GM12878 (cell line): ENCODE measurements around the gene DERL3. TPM values are rescaled to one million over a fixed set of nuclear protein-coding genes. Genes with fewer than 3 reads are reported as not detected.

Experiments used
- MYC ChIP-seq: IDR thresholded peaks from 2 replicates; pipeline ENCODE4 v1.6.1; 2011; ENCODE audit warnings: mild to moderate bottlenecking, low read length, moderate library complexity, inconsistent platforms; ENCODE audit not compliant: insufficient read depth, insufficient replicate concordance, insufficient read length, severe bottlenecking
- TCF12 ChIP-seq: IDR thresholded peaks from 2 replicates; pipeline ENCODE4 v1.6.1; 2011; ENCODE audit warnings: low read depth, mild to moderate bottlenecking, low read length
- polyA plus RNA-seq, 11 experiments: library from polyadenylated mRNA; depleted of rRNA in 4 of 11; unstranded in 6 of 11; stranded (reverse) in 5 of 11; fragments of >200 nt; fragmentation: Nextera tagmentation in 4 of 11; fragmentation: Illumina TruSeq in 1 of 11; extraction: Ambion mirVana in 4 of 11; extraction: Trizol in 1 of 11; gene quantifications; 1 replicate in 1 of 11; 2 replicates in 10 of 11; pipeline versions ENCODE4 v1.2.1 to v1.2.3, GENCODE V29; 2011 to 2016; ENCODE audit warnings: inconsistent platforms in 2 of 11, missing spikeins in 2 of 11, low read depth in 1 of 11
- total RNA-seq, 4 experiments: library from RNA; depleted of rRNA in 3 of 4; stranded (reverse); fragments of >200 nt in 3 of 4; fragmentation: Illumina TruSeq in 1 of 4; extraction: Trizol in 1 of 4; gene quantifications; 2 replicates each; pipeline versions ENCODE4 v1.2.1 to v1.2.3, GENCODE V29; 2013 to 2021
- TF ChIP-seq, protein P1 (sequence below): fragments of 450-650 bp; formaldehyde crosslinking; IDR thresholded peaks from 2 replicates; pipeline ENCODE4 v1.4.0; 2020; ENCODE audit warnings: mild to moderate bottlenecking, moderate library complexity
- TF ChIP-seq, protein P2 (sequence below): fragments of 150-350 bp; IDR thresholded peaks from 2 replicates; pipeline ENCODE4 v1.6.1; 2016; ENCODE audit warnings: low read depth, low read length
- TF ChIP-seq, protein P3 (sequence below): fragments of 450-650 bp; IDR thresholded peaks from 2 replicates; pipeline ENCODE4 v1.6.1; 2018; ENCODE audit warnings: mild to moderate bottlenecking, low read depth, moderate library complexity; ENCODE audit not compliant: partially characterized antibody

DERL3 gene
- total and polyA plus RNA-seq, 10 of the 15 experiments (the other 5 are each of a cell fraction or from before 2014, with no cell fraction given), result 4.1 to 52.4 (median 14.1) TPM

DNA sequence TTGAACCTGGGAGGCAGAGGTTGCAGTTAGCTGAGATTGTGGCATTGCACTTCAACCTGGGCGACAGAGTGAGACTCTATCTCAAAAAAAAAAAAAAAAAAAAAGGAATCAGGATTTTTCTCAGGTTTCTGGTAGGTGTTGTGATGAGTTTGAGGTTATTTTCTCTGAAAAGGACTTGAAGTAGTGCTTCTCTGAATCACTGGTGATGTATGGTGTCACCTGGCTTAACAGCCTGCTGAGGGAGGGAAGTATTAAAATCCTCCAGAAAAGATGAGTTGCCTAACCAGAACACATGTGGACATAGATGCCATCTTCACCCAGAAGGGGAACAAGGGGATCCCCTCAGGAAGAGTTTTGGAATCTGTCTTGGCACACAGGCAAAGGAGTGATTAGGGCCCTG is 32.0 kb downstream of the DERL3 start (continued):
- TF ChIP-seq, protein P1, sequence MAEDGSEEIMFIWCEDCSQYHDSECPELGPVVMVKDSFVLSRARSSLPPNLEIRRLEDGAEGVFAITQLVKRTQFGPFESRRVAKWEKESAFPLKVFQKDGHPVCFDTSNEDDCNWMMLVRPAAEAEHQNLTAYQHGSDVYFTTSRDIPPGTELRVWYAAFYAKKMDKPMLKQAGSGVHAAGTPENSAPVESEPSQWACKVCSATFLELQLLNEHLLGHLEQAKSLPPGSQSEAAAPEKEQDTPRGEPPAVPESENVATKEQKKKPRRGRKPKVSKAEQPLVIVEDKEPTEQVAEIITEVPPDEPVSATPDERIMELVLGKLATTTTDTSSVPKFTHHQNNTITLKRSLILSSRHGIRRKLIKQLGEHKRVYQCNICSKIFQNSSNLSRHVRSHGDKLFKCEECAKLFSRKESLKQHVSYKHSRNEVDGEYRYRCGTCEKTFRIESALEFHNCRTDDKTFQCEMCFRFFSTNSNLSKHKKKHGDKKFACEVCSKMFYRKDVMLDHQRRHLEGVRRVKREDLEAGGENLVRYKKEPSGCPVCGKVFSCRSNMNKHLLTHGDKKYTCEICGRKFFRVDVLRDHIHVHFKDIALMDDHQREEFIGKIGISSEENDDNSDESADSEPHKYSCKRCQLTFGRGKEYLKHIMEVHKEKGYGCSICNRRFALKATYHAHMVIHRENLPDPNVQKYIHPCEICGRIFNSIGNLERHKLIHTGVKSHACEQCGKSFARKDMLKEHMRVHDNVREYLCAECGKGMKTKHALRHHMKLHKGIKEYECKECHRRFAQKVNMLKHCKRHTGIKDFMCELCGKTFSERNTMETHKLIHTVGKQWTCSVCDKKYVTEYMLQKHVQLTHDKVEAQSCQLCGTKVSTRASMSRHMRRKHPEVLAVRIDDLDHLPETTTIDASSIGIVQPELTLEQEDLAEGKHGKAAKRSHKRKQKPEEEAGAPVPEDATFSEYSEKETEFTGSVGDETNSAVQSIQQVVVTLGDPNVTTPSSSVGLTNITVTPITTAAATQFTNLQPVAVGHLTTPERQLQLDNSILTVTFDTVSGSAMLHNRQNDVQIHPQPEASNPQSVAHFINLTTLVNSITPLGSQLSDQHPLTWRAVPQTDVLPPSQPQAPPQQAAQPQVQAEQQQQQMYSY (CRISPR knock-in tag), result no peak
- TF ChIP-seq, protein P2, sequence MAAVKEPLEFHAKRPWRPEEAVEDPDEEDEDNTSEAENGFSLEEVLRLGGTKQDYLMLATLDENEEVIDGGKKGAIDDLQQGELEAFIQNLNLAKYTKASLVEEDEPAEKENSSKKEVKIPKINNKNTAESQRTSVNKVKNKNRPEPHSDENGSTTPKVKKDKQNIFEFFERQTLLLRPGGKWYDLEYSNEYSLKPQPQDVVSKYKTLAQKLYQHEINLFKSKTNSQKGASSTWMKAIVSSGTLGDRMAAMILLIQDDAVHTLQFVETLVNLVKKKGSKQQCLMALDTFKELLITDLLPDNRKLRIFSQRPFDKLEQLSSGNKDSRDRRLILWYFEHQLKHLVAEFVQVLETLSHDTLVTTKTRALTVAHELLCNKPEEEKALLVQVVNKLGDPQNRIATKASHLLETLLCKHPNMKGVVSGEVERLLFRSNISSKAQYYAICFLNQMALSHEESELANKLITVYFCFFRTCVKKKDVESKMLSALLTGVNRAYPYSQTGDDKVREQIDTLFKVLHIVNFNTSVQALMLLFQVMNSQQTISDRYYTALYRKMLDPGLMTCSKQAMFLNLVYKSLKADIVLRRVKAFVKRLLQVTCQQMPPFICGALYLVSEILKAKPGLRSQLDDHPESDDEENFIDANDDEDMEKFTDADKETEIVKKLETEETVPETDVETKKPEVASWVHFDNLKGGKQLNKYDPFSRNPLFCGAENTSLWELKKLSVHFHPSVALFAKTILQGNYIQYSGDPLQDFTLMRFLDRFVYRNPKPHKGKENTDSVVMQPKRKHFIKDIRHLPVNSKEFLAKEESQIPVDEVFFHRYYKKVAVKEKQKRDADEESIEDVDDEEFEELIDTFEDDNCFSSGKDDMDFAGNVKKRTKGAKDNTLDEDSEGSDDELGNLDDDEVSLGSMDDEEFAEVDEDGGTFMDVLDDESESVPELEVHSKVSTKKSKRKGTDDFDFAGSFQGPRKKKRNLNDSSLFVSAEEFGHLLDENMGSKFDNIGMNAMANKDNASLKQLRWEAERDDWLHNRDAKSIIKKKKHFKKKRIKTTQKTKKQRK, result no peak
- no peak for TF ChIP-seq MYC
- no peak for TF ChIP-seq TCF12
- TF ChIP-seq, protein P3, sequence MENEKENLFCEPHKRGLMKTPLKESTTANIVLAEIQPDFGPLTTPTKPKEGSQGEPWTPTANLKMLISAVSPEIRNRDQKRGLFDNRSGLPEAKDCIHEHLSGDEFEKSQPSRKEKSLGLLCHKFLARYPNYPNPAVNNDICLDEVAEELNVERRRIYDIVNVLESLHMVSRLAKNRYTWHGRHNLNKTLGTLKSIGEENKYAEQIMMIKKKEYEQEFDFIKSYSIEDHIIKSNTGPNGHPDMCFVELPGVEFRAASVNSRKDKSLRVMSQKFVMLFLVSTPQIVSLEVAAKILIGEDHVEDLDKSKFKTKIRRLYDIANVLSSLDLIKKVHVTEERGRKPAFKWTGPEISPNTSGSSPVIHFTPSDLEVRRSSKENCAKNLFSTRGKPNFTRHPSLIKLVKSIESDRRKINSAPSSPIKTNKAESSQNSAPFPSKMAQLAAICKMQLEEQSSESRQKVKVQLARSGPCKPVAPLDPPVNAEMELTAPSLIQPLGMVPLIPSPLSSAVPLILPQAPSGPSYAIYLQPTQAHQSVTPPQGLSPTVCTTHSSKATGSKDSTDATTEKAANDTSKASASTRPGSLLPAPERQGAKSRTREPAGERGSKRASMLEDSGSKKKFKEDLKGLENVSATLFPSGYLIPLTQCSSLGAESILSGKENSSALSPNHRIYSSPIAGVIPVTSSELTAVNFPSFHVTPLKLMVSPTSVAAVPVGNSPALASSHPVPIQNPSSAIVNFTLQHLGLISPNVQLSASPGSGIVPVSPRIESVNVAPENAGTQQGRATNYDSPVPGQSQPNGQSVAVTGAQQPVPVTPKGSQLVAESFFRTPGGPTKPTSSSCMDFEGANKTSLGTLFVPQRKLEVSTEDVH, result no peak
